Stimulated activated CD4-positive, alpha-beta T cell treated with anti-CD3 and anti-CD28 coated beads, Interleukin-15, amount 100 ng/mL, for 24 hours (primary cell): ENCODE results near the gene NPHP3.
"Not testable (repeated sequence)": the region's sequence is repeated elsewhere in the genome, so short reads cannot be mapped to it uniquely, and the experiment has no call there.

ENCODE experiments used
- DNase-seq: peaks from one replicate; pipeline ENCODE4 v3.0.0-alpha.2; 2020

The NPHP3 gene

GRCh38 chr3:132642539-132642847 is 79.7 kb downstream of the NPHP3 start:
- no peak for DNase-seq

GRCh38 chr3:132641837-132642538 is 80.2 kb downstream of the NPHP3 start:
- DNase-seq = no peak

- not testable (repeated sequence) for DNase-seq
Measured at GRCh38 chr3:132641427-132641826, 80.8 kb downstream of the NPHP3 start.

GRCh38 chr3:132638706-132639105 is 83.5 kb downstream of the NPHP3 start:
- DNase-seq = no peak

- no peak for DNase-seq
Measured at GRCh38 chr3:132637590-132637989, 84.6 kb downstream of the NPHP3 start.

- DNase-seq = no peak
Measured at GRCh38 chr3:132635052-132635451, 87.2 kb downstream of the NPHP3 start.
